Nephron progenitor cell (in vitro differentiated cells): ENCODE results near the gene CFHR5.
"Not testable (repeated sequence)": the region's sequence is repeated elsewhere in the genome, so short reads cannot be mapped to it uniquely, and the experiment has no call there.

ENCODE experiments used
- DNase-seq: peaks from one replicate; pipeline ENCODE4 v3.0.0; 2021
- H3K27ac Mint-ChIP-seq: 2 replicates; pipeline ENCODE4 v1.8.0; 2021; ENCODE audit warnings: mild to moderate bottlenecking, moderate library complexity, mixed read lengths
- H3K27me3 Mint-ChIP-seq: 2 replicates; pipeline ENCODE4 v1.8.0; 2021; ENCODE audit warnings: mild to moderate bottlenecking, low read depth, mixed read lengths; ENCODE audit not compliant: poor library complexity
- H3K36me3 Mint-ChIP-seq: 2 replicates; pipeline ENCODE4 v1.8.0; 2021; ENCODE audit warnings: low read depth, mixed read lengths
- H3K4me1 Mint-ChIP-seq: 2 replicates; pipeline ENCODE4 v1.8.0; 2021; ENCODE audit warnings: mixed read lengths
- H3K4me3 Mint-ChIP-seq: 2 replicates; pipeline ENCODE4 v1.8.0; 2021; ENCODE audit warnings: mild to moderate bottlenecking, moderate library complexity, mixed read lengths
- H3K9me3 Mint-ChIP-seq: 2 replicates; pipeline ENCODE4 v1.8.0; 2021; ENCODE audit warnings: mild to moderate bottlenecking, moderate library complexity, mixed read lengths
- CTCF ChIP-seq: fragments of 200-600 bp; sonication (generic); IDR thresholded peaks from 2 replicates; pipeline ENCODE4 v1.5.0; 2021; ENCODE audit warnings: antibody characterized with exemption

CFHR5 gene

GRCh38 chr1:196977278-196977677 is at the start of gene CFHR5:
Gene CFHR5 (plus strand): TSS chr1:196977556. CDS start chr1:196977665, 109 bp downstream.
- no peak within 1 kb of the TSS for H3K27ac Mint-ChIP-seq

DNA sequence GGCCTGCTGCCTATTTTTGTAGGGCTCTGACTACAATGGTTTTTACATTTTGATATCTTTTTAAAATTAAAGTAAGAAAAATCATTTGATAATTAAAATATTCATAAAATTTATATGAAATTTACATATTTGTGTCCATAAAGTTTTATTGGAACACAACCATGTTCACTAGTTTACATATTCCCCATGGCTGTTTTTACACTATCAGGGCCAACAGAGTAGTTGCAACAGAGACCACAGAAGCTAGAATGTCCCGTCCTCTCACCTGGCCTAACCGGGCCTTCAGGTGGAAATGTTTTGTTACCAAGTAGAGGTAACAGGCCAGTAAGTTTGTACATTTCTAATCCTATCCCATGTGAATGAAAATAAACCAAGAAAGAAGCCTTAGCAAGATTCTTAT is 44.5 kb upstream of the CFHR5 start:
- H3K9me3 Mint-ChIP-seq, H3K27me3 Mint-ChIP-seq, H3K4me1 Mint-ChIP-seq, DNase-seq, H3K4me3 Mint-ChIP-seq, H3K27ac Mint-ChIP-seq, H3K36me3 Mint-ChIP-seq: not testable (repeated sequence)

More at GRCh38 chr1:196977278-196977677, at the start of gene CFHR5:
- Mint-ChIP-seq H3K27me3 (no peaks in the 10 kb centered on the region), H3K4me1 (no peaks in the 10 kb centered on the region), H3K36me3 (no peaks in the 10 kb centered on the region), H3K9me3 (no peaks in the 10 kb centered on the region), H3K4me3 (no peak within 1 kb of the TSS)
- no peak for DNase-seq
- no peak for TF ChIP-seq CTCF

- Mint-ChIP-seq H3K4me3 (no peak overlapping the region), H3K27me3 (no peaks in the 10 kb centered on the region), H3K36me3 (no peaks in the 10 kb centered on the region), H3K27ac (no peak overlapping the region), H3K9me3 (peaks cover 5% of the 10 kb centered on the region), H3K4me1 (no peaks in the 10 kb centered on the region)
- no peak for DNase-seq
- TF ChIP-seq CTCF: no peak
Observed at GRCh38 chr1:196933531-196934189, 43.7 kb upstream of the CFHR5 start.

DNA sequence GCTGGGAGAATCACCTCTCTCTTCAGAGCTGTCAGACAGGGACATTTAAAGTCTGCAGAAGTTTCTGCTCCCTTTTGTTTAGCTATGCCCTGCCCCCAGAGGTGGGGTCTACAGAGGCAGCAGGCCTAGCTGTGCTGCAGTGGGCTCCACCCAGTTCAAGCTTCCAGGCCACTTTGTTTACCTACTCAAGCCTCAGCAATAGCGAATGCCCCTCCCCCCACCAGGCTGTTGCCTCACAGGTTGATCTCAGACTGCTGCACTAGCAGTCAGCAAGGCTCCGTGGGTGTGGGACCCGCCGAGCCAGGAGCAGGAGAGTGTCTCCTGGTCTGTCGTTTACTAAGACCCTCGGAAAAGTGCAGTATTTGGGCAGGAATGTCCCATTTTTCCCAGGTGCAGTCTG is 35.9 kb upstream of the CFHR5 start:
- H3K27me3 Mint-ChIP-seq, H3K36me3 Mint-ChIP-seq, H3K4me1 Mint-ChIP-seq, H3K4me3 Mint-ChIP-seq, H3K27ac Mint-ChIP-seq: not testable (repeated sequence)
- DNase-seq: peak; percentile 5
- peaks cover 21% of the 10 kb centered on the region for H3K9me3 Mint-ChIP-seq

GRCh38 chr1:196943568-196943967 is 33.8 kb upstream of the CFHR5 start, which contains the start of gene CFHR2:
Gene CFHR2 (plus strand): TSS chr1:196943738. CDS start chr1:196943881, 143 bp downstream.
- H3K9me3 Mint-ChIP-seq: peaks cover 16% of the 10 kb centered on the region
- not testable (repeated sequence) for H3K27me3 Mint-ChIP-seq, H3K4me3 Mint-ChIP-seq, H3K4me1 Mint-ChIP-seq, H3K27ac Mint-ChIP-seq, DNase-seq, H3K36me3 Mint-ChIP-seq

- Mint-ChIP-seq H3K27me3 (peaks cover 3% of the 10 kb centered on the region), H3K36me3 (no peaks in the 10 kb centered on the region), H3K27ac (no peak overlapping the region), H3K4me3 (no peak overlapping the region), H3K9me3 (no peaks in the 10 kb centered on the region), H3K4me1 (peaks cover under 1% of the 10 kb centered on the region)
- DNase-seq: no peak
- no peak for TF ChIP-seq CTCF
Observed at GRCh38 chr1:196951711-196952394, 25.5 kb upstream of the CFHR5 start.

- Mint-ChIP-seq H3K36me3 (no peaks in the 10 kb centered on the region), H3K27me3 (peaks cover 3% of the 10 kb centered on the region), H3K4me3 (no peak overlapping the region), H3K4me1 (peaks cover 4% of the 10 kb centered on the region), H3K9me3 (no peaks in the 10 kb centered on the region), H3K27ac (no peak overlapping the region)
- no peak for TF ChIP-seq CTCF
- DNase-seq: no peak
Observed at GRCh38 chr1:196954778-196955177, 22.6 kb upstream of the CFHR5 start.
